Heart left ventricle (tissue), 16 donors: ENCODE measurements around the gene INPP1. TPM values are rescaled to one million over a fixed set of nuclear protein-coding genes. Genes with fewer than 3 reads are reported as not detected.
A peak's percentile ranks its signal among the peaks of the same experiment; 100 is the strongest.

Experiments used
- ATAC-seq, 4 donors: fragments of 200-7000 bp; cut with Tn5 transposase; one replicate each; pipeline ENCODE4 v1.9.1; 2020 to 2022; ENCODE audit warnings: moderate library complexity in 4 of 4, mild to moderate bottlenecking in 3 of 4, moderate number of reproducible peaks in 1 of 4
- DNase-seq, 5 donors: peaks; one replicate each; pipeline ENCODE4 v3.0.0-alpha.2; 2020
- H3K27ac ChIP-seq, 12 donors: fragments of 200-600 bp; sonication (generic) in 4 of 12; one replicate each; pipeline versions ENCODE4 v1.5.0 to v1.8.0; 2016 to 2022; ENCODE audit warnings: mild to moderate bottlenecking in 2 of 12
- H3K27me3 ChIP-seq, 9 donors: fragments of 200-600 bp; sonication (generic) in 2 of 9; one replicate each; pipeline versions ENCODE4 v1.5.1 to v1.8.0; 2016 to 2022; ENCODE audit warnings: mild to moderate bottlenecking in 3 of 9
- H3K36me3 ChIP-seq, 9 donors: fragments of 200-600 bp; sonication (generic) in 2 of 9; one replicate each; pipeline versions ENCODE4 v1.5.0 to v1.8.0; 2018 to 2022; ENCODE audit warnings: mild to moderate bottlenecking in 2 of 9
- H3K4me1 ChIP-seq, 12 donors: fragments of 200-600 bp; sonication (generic) in 4 of 12; one replicate each; pipeline versions ENCODE4 v1.5.0 to v1.8.0; 2016 to 2022; ENCODE audit warnings: mild to moderate bottlenecking in 3 of 12
- H3K4me3 ChIP-seq, 12 donors: fragments of 200-600 bp; sonication (generic) in 4 of 12; one replicate each; pipeline versions ENCODE4 v1.5.0 to v1.8.0; 2017 to 2022; ENCODE audit warnings: mild to moderate bottlenecking in 9 of 12, moderate library complexity in 4 of 12
- H3K9me3 ChIP-seq, 12 donors: fragments of 200-600 bp; sonication (generic) in 4 of 12; one replicate each; pipeline versions ENCODE4 v1.5.0 to v1.8.0; 2016 to 2022; ENCODE audit warnings: mild to moderate bottlenecking in 1 of 12
- POLR2A ChIP-seq, 2 donors: fragments of 450-650 bp; IDR thresholded peaks; one replicate each; pipeline ENCODE4 v1.6.1; 2017; ENCODE audit warnings: antibody characterized with exemption in 2 of 2, mild to moderate bottlenecking in 2 of 2, moderate library complexity in 2 of 2
- WGBS, 4 donors: extraction: QIAGEN DNeasy Blood & Tissue Kit in 2 of 4; methylation state at CpG; one replicate each; pipeline versions ENCODE4 v1.1.5 to v1.1.7; 2013 to 2018; 5-methylcytosine and 5-hydroxymethylcytosine counted together
- intact Hi-C, 10 donors: fragments of 100-400 bp; cut with DNase I; formaldehyde crosslinking; loops; one replicate each; pipeline versions ENCODE4 v1.11.1 to v1.14.2; 2022
- polyA plus RNA-seq, 2 donors: library from polyadenylated mRNA; stranded (reverse); fragments of 200-250 nt; gene quantifications; one replicate each; pipeline ENCODE4 v1.2.3, GENCODE V29; 2013
- total RNA-seq, 9 donors: library from RNA; depleted of rRNA in 2 of 9; stranded (reverse); fragments of >200 nt in 2 of 9; fragmentation: NEBNext Ultra II Directional in 3 of 9; extraction: Animal tissue kit (Norgen Biotek cat#: 25700) in 3 of 9; gene quantifications; one replicate each; pipeline versions ENCODE4 v1.1.0 to v1.2.4, GENCODE V29; 2016 to 2023
- TF ChIP-seq, protein P1 (sequence below), 12 donors: fragments of 200-600 bp; sonication (generic) in 4 of 12; IDR thresholded peaks; one replicate each; pipeline versions ENCODE4 v1.5.0 to v1.8.0; 2018 to 2022; ENCODE audit warnings: antibody characterized with exemption in 12 of 12, mild to moderate bottlenecking in 5 of 12
- donor health status: ischemic (EF 13 %, LVEDD 7.1; RV severe dilation, severe dysfunction).
- donor health status: healthy with polysubstance abuse.
- donor health status: DM: no; HTN: yes; CAD: no.
- donor health status: DM: no; HTN: no; CAD: no.
- donor health status: ischemic (EF 25% LVEDD 6.9; RV normal size, moderate dysfunction).
- donor health status: ischemic (EF 25% LVEDD 5.7; RV mildly dilated, moderate dysfunction).
- donor health status: healthy.
- donor health status: DM: yes; HTN: yes; CAD: no.
- donor health status: ischemic (EF 35%, LVEDD 5.7; RV mildly dilated, moderate dysfunction).
- donor health status: nonischemic (EF 11% LVEDD 7.7; RV severe dilation, severe dysfunction).
- donor health status: DM: yes; HTN: yes; CAD: no.
- donor health status: PGD.
- donor health status: ischemic (EF 29% LVEDD 5.4; RV normal size, mild dysfunction).
- donor health status: nonischemic (EF 23%, LVEDD 6.1; RV moderate dilation, normal function).

INPP1 gene
- total and polyA plus RNA-seq, 11 donors: 7.8 to 26.2 (median 13.3) TPM

DNA sequence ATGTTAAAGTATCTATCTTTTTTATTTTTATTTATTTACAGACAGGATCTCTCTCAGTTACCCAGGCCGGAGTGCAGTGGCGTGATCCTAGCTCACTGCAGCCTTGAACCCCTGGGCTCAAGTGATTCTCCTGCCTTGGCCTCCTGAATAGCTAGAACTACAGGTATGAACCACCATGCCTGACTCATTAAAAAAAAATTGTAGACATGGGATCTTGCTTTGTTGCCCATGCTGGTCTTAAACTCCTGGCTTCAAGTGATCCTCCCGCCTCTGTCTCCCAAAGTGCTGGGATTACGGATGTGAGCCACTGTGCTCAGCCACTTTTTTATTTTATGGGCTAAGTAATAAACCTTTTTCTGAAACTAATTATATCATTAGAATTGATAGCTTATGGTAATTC lies 71.9 kb downstream of the INPP1 start:
- ATAC-seq: no peak
- WGBS, 4 donors: 91 to 98% (median 94%) methylated on average over 4 of the region's 4 CpGs
- H3K4me1 ChIP-seq: peaks cover 0 to 43% (median 12%) of the 10 kb centered on the region in 12 donors
- no peak overlapping the region for H3K4me3 ChIP-seq
- no peaks in the 10 kb centered on the region for H3K36me3 ChIP-seq
- no peaks in the 10 kb centered on the region for H3K27me3 ChIP-seq
- peak overlapping the region in 7 of 12 donors; percentile 0 to 59 (median 39) for H3K27ac ChIP-seq
- DNase-seq: no peak
- H3K9me3 ChIP-seq: no peaks in the 10 kb centered on the region
- intact Hi-C loops: loop anchor here in 1 of 10 donors (10.0 kb wide), 1 partner anchor 50 kb away; no protein-coding TSS in a partner anchor
- TF ChIP-seq, protein P1, sequence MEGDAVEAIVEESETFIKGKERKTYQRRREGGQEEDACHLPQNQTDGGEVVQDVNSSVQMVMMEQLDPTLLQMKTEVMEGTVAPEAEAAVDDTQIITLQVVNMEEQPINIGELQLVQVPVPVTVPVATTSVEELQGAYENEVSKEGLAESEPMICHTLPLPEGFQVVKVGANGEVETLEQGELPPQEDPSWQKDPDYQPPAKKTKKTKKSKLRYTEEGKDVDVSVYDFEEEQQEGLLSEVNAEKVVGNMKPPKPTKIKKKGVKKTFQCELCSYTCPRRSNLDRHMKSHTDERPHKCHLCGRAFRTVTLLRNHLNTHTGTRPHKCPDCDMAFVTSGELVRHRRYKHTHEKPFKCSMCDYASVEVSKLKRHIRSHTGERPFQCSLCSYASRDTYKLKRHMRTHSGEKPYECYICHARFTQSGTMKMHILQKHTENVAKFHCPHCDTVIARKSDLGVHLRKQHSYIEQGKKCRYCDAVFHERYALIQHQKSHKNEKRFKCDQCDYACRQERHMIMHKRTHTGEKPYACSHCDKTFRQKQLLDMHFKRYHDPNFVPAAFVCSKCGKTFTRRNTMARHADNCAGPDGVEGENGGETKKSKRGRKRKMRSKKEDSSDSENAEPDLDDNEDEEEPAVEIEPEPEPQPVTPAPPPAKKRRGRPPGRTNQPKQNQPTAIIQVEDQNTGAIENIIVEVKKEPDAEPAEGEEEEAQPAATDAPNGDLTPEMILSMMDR (IDR thresholded peaks at IDR 0.05): no peak
- no peak for TF ChIP-seq POLR2A (IDR thresholded peaks at IDR 0.05)

DNA sequence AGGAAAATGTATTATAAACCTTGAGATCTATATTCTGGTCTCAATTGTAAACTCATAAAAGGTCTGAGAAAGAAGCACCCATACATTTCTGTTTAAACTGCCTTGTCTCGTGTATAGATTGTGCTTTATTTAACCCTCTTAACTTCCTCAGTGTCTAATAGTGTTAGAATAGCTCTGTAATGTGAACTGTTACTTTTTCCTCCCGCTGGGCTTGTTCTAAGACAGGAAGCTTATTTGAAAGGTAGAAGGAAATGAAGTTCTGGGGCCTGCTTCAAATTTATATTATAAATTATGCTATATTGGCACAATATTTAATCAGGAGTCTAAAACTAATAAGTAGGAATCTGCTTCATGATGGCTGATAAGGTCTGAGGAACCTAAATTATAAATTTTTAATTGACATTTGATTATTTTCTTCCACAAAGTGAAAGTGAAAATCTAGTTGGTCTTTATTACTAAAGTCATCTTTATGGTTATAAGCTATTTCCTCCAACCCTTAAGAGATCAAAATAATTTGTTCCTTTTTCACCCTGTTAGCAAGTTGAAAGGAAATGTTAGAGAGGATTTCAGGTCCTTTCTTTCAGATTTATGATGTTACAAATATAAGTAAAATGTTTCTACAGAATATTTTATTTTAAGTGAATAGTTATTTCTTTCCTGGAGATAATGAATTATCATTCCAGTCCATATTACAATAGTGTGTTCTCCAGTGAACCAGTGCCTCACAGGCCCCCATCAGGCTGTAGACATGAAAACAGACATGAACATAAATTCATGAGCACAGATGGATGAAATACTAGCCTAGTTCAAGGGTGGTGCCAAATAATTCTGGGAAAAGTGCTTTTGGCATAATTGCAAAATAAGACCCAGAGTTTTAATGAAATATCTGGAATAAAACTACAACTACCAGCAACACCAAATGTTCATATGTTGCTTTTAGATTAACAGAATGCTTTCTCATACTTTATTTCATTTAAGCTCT lies 72.7 kb downstream of the INPP1 start:
- Histone ChIP-seq H3K9me3 (no peaks in the 10 kb centered on the region), H3K27ac (peak overlapping the region in 10 of 12 donors; percentile 0 to 59 (median 26)), H3K36me3 (no peaks in the 10 kb centered on the region), H3K4me3 (no peak overlapping the region), H3K27me3 (no peaks in the 10 kb centered on the region), H3K4me1 (peaks cover 0 to 39% (median 12%) of the 10 kb centered on the region in 12 donors)
- WGBS, 4 donors: 53 to 63% (median 61%) methylated on average over 2 of the region's 2 CpGs
- TF ChIP-seq POLR2A (IDR thresholded peaks at IDR 0.05): no peak
- TF ChIP-seq, protein P1 (IDR thresholded peaks at IDR 0.05): no peak
- intact Hi-C loops: loop anchor here in 1 of 10 donors (10.0 kb wide), 1 partner anchor 49 kb away; no protein-coding TSS in a partner anchor
- DNase-seq (no peak), ATAC-seq (no peak)

DNA sequence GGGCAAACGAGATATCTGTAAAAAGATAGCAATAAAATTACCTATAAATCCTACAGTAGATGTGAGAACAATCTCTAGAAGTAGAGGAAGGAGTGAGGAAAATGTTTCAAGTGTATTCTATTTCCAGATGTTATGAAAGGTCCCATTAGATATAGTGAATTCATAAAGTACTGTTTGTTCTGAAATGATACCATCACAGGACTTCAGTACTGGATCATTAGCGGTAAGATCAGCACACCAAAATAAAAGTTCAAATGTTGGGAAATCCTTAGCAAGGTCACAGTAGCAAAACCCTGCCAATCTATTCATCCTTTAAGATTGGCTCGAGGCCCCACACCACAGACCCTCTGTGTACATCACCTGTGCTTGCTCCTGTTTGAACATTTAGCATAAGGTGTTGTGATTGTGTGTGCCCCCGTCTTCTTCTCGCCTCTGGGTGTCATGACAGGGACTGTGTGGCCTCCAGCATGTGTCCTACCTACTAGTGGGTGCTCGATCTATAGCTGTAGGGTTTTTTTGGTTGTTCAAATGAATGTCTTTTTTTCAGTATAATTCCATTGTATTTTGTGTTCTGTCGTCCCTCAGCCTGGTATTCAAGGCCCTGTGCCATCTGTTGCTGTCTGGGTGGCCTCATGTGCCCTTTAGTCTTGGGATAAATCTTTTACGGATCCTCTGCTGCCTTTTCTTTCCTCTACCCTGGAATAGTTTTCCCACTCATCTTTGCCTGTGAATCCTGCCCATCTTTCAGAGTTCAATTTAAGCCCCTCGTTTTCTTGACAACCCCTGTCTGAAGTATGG lies 73.9 kb downstream of the INPP1 start:
- Histone ChIP-seq H3K4me1 (peaks cover 0 to 39% (median 12%) of the 10 kb centered on the region in 12 donors), H3K9me3 (no peaks in the 10 kb centered on the region), H3K27ac (peak overlapping the region in 6 of 12 donors; percentile 0 to 59 (median 36)), H3K36me3 (no peaks in the 10 kb centered on the region), H3K27me3 (no peaks in the 10 kb centered on the region), H3K4me3 (no peak overlapping the region)
- no peak for DNase-seq
- ATAC-seq: peak in 2 of 4 donors; percentile 29 to 32
- WGBS, 4 donors: 75 to 87% (median 80%) methylated on average over 9 of the region's 9 CpGs
- TF ChIP-seq POLR2A (IDR thresholded peaks at IDR 0.05): no peak
- TF ChIP-seq, protein P1 (IDR thresholded peaks at IDR 0.05): no peak
- intact Hi-C loops: loop anchor here in 1 of 10 donors (10.0 kb wide), 1 partner anchor 48 kb away; no protein-coding TSS in a partner anchor
